GM18502 (cell line): Measurements from ENCODE around the gene RHBDD1.
A peak's percentile ranks its signal among the peaks of the same experiment; 100 is the strongest.

ENCODE experiments used
- ATAC-seq: cut with Tn5 transposase; IDR thresholded peaks from one replicate; pipeline ENCODE4 v1.9.1; 2021; ENCODE audit warnings: mild to moderate bottlenecking; ENCODE audit not compliant: unreplicated experiment, poor library complexity

Gene RHBDD1

DNA sequence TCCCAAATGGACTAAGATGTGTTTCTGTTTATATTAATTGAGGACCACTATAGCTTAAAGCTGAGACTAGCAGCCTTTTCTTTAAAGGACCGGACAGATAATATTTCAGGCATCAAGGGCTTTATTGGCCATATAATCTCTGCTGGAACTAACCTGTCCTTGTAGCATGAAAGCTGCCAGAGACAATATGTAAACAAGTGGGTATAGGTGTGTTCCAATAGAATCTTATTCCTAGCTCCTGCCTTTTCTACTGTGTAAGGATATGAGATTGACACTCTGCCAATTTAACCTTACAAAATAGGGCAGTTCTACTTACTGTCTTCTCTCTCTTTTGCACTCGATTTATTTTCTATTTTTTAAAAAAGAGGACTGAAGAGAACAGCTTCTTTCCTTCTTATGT, 74.0 kb downstream of the RHBDD1 start:
- ATAC-seq: no peak

DNA sequence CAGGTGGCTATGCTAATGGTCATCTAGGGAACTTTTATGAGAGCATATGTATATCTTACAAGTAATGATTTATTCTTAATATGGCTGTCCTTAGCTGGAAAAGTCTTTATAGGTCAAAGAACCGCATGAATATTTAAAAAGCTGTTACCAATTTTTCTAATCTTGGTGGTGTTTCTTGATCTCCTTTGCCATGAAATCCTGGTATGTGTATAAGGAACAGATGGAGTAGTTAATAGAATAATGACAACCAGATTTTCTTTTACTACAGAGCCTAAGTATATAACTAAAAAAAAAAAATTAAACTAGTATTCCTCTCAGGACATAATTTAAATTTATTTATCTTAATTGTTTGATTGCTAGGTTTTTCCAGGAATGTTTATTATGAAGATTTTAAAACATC, 74.5 kb downstream of the RHBDD1 start:
- no peak for ATAC-seq

DNA sequence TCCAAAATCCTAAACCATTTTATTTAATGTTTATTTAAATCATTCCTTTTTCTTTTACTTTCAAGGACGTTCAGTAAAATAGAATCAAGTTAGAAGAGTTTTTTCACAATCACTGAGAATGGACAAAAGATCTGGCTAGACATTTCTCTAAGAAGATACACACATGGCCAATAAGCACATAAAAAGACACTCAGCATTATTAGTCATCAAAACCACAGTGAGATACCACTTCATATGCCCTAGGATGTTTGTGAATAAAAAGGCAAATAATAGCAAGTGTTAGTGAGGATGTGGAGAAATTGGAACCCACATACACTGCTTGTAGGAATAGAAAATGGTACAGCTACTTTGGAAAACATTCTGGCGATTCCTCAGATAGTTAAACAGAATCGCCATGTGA, 76.1 kb downstream of the RHBDD1 start:
- no peak for ATAC-seq

DNA sequence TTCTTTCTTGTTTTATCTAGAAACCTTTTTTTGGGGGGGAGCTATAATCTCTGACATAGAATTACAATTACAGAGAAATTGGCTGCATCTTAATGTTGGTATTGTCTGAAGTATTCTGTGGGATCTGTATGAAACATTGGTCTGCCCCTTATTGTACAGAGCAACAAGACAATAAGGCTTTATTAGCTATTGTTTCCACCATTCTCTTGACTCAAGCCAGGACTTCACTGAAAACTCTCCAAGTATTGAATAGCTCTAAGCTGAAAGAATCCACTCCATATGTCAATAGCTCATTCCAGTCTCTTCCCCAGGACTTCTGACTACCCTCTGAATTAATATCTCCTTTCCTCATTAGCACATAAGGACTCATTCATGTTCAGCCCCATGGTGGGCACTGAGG, 77.8 kb downstream of the RHBDD1 start:
- ATAC-seq: no peak

DNA sequence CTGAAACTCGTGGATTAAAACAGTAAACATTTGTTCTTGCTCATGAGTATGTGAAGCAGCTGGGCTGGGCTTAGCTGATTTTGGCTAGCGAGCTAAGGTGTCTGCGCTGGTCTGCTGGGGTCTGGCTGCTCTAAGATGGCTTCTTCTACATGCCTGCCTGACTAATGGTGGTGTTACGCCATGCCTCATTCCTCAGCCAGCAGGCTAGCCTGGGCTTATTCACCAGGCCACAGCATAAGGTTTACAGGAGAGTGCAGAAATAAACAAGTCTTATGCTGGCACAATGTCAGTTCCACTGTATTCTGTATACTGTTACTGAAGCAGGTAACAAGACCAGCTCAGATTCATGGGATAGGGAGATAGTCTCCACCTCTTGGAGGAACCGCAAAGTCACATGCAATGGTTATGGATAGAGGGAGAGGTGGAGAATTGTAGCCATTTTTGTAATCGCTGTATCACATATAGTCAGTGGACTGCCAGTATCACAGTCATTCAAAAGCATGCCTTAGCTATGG, 80.0 kb downstream of the RHBDD1 start:
- ATAC-seq: no peak

DNA sequence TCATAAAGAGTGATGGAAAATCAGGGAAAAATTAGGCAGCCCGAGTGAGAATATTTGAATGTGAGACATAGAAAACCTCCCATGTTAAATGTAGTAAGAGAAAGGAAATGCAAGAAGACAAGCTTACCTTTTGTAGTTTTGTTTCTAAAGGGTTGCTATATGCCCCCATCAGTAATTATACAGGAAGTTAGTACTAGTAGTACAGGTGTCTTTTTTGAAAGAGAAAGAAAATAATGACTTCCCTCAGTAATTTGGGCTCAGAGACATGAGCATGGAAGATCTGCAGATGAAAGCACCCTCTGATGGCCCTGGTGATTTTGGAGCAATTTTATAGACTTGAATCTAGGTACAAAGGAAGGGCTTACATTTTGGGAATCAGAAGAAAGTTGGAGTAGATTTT, 80.8 kb downstream of the RHBDD1 start:
- peak; percentile 82 for ATAC-seq

DNA sequence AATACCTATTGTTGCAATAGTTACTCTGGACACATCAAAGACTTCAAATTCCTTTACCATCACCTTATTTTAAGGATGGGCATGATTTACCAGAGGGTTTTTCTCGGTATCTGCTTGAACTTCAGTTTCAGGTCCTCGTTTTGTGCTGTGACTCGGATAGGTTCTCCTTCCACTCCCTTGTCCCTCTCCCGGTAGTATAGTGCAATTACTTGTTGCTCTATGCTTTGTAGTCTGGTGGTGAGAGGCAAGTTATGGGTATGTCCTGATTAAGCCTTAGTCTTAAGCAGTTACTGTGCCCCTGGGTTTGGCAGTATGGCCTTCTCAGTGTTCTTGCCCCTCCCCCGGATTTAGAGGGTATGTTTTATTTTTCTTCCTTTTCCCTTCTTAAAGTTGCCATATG, 96.6 kb downstream of the RHBDD1 start:
- peak; percentile 92 for ATAC-seq

DNA sequence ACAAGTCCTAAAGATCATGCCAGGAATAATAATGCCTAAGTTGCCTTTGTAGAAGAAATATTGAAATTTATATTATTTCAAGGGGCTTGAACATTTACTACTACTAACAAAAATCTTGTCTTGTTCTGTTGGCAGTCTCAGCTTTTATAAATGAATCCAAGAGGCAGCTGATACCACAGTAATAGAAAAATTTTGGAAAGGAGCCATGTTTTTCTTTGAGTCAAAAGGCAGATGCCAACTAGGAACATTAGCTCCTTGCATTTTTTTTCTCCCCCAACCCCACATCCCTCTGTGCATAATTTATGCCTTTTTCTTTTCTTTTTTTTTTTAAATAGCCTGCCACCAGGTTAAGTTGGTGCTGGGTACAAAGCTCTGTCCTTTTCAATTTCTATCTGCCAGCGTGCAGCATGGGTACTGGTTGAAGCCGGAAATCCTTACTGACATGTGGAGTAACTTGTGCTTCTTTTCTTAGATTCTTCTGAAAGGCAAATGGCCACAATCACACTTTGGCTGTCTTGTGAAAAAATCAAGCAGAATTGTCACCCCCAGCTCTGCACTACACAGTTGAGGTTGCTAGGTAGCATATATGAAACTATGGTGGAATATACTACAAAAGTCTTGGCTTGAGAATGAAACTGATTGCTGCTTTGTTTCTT, 98.8 kb downstream of the RHBDD1 start:
- no peak for ATAC-seq

DNA sequence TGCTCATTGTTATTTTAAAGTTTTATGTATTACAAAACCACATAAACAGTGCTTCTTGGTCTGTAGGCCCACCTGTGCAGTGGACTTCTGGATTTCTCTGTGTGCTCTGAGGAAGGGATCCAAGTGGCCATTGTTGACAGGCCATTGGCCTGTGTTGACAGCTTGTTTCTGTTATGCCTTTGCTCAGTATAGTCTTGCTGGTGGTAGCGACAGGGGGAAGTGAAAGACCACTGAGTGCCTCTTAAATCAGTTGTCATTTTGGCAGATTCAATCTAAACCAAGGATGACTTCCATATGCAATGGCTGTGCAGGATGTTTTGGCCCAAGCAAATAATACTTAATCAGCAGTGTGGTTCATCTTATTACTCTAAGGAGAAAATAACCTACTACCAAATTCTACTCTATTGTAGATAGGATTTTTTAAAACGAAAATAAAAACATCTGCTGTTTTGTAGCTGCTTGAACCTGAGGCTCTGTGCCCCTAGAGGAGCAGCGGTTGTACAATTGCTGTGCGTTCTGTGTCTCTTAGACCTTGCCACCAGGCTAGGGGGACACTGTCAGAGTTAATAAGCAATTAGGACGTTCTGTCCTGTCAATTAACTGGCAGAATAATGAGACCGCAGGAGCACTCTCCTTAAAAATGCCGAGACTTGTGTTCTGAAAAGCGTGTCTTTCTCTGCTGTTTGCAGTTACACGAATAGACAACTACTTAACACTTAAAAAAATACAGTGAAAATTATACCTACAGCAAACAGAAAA, 108.2 kb downstream of the RHBDD1 start:
- ATAC-seq: peak; percentile 68

DNA sequence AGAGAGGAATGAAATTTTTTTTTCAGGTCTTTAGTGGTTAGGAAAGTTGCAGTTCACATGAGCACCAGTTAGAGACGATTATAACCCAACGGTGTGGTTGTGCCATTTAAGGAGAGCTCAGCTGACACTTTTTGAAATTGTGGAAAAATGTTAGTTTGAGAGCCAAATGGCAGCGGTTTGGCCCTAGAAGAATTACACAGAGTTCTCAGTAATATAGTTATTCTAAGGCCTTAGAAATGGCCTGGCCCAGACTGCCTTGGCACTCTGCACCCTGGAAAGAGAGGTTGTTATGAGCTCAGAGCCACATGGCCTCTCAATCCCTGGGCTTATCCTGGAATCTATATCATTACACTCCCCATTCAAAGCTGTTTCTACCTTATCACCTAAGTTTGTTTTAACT, 117.4 kb downstream of the RHBDD1 start:
- ATAC-seq: no peak

DNA sequence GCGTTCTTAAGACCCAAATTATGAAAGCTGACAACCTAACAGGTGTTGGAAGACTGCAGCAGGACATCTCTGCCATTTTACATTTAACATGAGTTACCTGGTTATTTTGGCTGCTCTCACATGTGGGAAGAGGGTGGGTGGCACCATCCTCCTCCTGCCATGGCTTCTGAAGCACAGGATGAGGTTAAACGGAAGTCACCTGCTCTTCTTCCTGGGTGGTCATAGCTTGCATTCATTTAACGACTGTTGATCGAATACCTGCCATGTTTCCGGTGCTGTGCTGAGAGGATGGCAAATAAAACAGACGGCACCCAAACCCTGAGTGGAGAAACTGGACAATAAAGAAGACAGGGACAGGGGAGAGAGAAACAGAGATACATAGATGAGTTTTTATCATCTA, 118.0 kb downstream of the RHBDD1 start:
- no peak for ATAC-seq

DNA sequence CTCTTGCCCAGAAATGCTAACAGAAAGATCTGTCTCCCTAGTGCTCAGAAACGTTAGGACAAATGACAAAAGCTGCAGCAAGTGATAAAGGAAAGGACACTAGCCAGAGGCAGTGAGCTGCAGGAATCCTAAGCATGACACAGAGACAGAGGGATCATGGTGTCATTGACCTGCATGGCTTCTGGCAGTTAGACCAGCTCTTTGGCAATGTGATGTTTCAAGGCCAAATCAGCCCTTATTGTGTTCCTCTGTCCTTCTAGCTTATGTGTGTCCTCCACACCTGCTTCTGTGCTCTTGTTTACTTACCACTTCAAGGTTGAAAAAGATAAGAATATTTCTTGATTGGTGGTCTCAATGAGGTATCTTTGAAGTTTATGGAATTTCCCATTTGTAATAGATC, 120.8 kb downstream of the RHBDD1 start:
- ATAC-seq: no peak

DNA sequence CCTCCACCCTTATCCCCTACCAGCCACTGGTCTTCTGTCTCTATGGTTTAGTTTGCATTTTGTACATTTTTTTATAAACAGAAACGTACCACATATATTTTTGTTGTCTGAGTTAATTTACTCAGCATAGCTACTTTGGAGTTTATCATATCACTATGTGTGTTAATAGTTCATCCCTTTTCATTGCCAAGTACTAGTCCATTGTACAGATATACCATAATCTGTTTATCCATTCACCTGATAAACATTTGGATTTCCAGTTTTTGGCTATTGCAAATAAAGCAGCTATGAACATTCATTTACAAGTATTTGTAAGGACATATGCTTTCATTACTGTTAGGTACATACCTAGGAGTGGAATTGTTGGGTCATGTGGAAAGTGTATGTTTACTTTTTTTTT, 123.6 kb downstream of the RHBDD1 start:
- no peak for ATAC-seq

DNA sequence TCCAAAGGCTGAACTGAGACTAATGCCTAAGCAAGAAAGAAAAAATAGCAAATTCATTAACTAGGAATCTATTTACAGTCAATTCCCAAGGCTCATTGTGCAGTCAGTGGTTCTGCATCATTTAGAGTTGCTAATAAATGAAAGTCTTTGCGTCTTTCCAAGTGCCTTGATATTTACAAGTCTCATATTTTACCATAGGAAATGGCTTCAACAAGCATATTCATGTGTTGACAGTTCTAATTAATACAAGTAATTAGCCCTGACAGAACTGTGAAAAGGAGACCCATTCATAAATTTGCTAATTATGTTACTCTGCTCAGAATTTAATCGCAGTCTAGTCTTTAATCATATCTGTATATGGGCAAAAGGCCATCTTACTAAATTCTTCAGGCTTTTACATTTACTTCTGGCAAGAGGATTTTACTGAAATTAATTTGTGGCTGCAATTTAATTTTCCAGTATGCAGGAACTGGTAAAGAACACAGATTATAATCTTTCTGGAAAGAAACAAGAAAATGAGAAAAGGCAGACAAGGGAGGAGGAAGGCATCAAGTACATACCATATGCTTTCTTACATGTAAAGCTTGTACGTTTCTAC, 126.4 kb downstream of the RHBDD1 start:
- ATAC-seq: no peak

DNA sequence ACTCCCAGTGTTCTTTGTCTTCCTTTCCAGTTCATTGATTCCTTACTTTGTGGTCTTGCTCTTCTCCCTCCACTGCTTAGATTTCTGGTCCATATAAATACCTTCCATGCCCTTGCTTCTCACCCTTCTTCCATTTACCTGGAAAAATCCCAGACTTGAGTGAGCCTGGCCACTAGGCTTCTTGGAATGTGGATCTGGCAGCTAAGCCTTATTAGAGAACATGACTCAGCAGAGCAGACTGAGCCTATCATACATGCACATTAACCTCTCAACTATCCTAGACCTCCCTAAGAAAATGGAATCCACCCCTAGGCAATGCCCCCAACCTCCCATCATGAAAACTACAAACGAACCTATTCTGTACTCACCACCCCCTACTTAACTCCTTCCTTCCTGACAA, 127.7 kb downstream of the RHBDD1 start:
- ATAC-seq: no peak

DNA sequence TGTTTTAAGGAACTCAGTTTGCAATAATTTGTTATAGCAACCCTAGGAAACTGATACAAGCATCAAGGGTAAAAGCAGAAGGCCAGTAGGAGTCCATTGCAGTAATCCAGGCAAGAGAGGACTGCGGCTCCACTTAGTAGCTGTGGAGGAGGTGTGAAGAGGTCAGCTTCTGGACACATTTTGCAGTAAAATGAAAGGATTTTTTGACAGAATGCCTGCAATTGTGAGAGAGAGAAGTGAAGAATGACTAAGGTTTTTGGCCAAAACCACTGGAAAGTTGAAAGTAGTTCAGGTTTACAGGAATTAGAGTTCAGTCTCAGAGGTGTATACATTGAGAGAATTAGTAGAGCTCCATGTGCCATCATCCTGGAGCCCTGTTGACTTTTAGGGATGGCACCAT, 129.5 kb downstream of the RHBDD1 start:
- ATAC-seq: no peak

DNA sequence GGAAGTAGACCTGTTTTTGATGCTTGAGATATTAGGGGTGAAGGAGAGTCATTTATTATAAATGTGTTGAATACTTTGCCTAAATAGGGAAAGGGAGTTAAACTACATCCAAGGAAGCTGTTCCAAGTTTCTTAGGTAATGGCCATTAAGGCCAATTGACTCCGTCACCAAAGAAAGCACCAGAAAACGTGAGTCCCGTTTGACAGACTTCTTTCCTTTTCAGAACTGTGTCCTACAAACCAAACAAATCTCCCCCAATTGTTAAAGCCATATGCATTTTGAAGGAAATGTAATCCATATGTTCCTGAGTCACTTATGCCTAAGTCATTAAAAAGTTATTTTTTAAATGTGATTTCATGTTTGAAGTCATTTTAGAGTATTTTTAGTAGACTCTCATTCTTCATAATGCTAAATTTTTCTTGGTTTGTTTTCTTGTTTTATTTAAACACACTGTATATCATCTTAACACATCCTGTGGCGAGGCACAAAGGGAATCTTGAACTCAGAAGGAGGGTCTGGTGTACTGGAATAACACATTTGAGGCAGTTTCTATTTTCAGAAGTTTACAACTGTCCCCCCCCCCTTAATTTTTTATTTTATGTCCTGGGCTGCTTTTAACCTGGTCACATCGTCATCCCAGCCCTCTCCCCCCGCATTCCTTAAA, 133.7 kb downstream of the RHBDD1 start:
- ATAC-seq: no peak

DNA sequence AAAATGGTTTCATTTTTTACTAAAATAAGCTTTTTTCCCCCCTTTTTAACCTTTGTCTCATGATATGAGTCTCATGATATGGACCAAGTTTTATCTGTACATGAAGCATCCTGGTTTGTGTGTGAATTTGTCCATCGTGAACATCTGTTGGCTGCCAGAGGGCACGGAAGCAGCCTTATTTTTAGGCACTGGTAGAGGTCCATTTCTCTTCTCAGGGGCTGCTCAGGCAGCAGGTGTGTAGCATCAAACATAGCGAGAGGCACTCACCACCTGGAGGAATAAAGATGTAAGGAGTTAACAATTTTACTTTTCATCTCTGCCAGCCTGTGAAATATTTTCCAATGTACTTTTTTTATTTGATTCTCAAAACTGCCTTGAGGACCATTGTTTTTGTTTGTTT, 134.5 kb downstream of the RHBDD1 start:
- peak; percentile 52 for ATAC-seq

DNA sequence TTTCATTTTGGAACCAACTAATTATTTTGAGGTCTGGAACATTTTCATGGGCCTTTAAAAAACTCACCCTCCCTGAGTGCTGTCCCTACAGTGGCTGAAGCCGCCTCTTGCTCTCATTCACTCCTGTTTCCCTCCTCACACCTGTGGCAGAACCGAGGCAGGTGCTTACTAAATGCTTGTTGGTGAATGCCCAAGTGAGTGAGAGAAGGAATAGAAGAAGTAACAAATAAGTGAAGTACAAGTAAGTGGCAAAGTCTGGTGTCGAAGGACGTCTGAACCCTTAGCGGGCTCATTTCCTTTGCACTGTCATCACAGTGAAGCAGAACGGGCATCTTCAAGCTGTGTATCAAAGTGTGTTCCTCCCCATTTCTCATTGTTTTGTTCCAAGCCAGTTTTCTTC, 135.2 kb downstream of the RHBDD1 start:
- ATAC-seq: peak; percentile 64

DNA sequence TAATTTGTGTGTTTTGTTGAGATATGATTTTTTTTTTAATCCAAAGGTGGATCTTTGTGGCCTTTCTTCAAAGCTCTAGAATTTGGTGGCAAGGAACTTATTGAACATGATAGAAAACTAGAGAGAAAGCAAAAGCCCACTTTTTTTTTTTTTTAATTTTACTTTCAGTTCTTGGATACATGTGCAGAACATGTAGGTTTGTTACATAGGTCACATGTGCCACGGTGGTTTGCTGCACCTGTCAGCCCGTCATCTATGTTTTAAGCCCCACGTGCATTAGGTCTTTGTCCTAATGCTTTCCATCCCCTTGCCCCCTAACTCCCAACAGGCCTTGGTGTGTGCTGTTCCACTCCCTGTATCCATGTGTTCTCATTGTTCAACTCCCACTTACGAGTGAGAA, 135.9 kb downstream of the RHBDD1 start:
- peak; percentile 46 for ATAC-seq

DNA sequence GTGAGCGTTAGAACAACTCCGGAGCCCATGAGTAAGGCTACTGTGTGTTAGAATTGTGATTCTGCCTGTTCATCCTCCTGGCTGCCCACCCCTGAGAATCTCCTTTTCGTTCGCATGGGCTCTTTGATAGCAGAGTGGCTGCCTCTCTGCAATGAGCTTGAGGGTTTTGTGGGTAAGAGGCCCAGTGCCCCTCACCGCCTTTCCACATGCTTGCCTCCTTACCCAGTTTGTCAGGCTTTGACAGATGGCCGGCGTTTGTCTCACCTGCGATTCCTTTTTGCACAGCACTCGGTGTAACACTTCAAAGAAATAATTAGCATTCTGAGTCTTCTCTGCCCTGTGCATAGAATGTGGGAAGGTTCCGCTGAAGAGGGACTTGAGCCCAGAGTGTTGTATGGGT, 138.0 kb downstream of the RHBDD1 start:
- ATAC-seq: no peak
